HG02884 (cell line): ENCODE data around the gene DDI1.

Experiments used
- ATAC-seq: cut with Tn5 transposase; IDR thresholded peaks from one replicate; pipeline ENCODE4 v1.9.1; 2021; ENCODE audit warnings: mild to moderate bottlenecking, moderate library complexity; ENCODE audit not compliant: unreplicated experiment

Gene DDI1

DNA sequence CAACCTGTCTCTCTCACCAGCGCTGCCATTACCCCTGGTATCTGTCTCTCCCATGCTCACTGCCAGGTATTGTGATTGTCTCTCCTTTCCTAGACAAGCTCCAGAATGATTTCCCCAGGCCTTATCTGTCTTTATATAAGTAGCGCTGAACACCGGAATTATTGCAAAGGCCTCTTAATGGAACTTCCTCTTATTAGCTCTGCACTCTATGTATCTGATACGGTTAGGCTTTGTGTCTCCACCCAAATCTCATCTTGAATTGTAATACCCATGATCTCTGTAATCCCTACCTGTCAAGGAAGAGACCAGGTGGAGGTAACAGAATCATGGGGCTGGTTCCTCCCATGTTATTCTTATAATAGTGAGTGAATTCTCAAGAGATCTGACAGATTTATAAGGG is 39.3 kb downstream of the DDI1 start:
- no peak for ATAC-seq

- no peak for ATAC-seq
Observed at GRCh38 chr11:104076455-104076854, 40.0 kb downstream of the DDI1 start.

DNA sequence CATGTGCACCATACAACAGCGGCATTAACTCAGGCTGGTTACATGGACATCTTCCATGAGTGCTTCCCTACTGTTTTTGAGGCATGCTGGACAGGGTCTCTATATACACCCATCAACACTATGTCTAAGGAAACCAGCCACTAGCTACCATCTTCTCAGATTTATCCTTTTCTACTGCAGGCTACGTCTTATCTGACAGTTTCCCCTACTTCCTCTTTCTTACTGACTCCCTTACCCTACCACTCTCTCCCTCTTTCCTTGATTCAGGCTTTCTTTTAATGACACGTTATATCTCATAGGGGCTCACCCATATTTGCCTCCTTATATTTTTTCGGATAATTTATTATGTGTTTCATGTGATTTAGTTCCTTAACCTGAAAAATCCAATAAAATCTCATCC is 41.8 kb downstream of the DDI1 start:
- no peak for ATAC-seq

DNA sequence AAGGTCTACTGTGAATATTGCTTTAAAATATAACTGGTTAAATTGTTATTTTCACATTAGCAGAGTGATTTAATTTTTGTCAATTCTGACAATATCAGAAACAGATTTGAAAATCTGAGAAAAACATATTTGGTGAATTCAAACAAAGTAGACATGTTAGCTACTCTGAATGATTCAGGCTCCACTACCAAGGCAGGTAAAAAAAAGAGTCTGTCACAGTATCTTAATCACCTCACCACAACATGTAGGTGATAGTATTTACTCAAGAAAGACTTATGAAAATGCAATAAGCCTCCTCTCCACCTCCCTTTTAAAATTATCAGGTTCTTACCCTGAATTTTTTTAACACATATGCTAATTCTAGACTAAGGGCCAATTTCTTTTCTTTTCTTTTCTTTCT is 42.6 kb downstream of the DDI1 start:
- ATAC-seq = no peak

DNA sequence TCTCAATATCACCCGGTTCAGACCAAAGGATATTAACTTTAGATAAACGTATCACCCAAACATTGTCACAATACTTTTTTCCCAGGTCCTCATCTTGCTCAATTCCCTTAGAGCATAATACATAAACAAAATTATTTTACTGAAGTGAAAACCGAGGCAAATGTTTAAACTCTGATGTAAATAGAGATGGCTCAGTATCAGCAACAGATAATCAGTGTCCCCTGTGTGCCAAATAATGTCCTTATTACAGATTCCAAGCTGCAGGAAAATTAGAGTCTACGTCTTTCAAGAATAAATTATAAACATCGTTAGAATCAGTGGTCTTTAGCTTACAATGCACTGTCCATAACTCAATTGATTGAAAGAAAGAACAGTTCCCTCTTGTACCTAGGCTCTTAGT is 50.2 kb downstream of the DDI1 start:
- no peak for ATAC-seq
